Measurements from ENCODE around the gene SLC7A6. TPM values are rescaled to one million over a fixed set of nuclear protein-coding genes. Genes with fewer than 3 reads are reported as not detected.

Gene SLC7A6
- total and polyA plus RNA-seq, 2 of the 13 experiments (the other 11 are each of a cell fraction or from before 2014, with no cell fraction given): 35.8 to 70.8 TPM

- no peak for TF ChIP-seq ZNF142 (CRISPR knock-in tag; IDR thresholded peaks at IDR 0.05)
- no peak for TF ChIP-seq CEBPZ (IDR thresholded peaks at IDR 0.05; ENCODE audit: low read length)
- no peak for TF ChIP-seq PLRG1 (conservative IDR thresholded peaks at IDR 0.05)
- no peak for TF ChIP-seq ZKSCAN8 (CRISPR knock-in tag; IDR thresholded peaks at IDR 0.05; ENCODE audit: borderline replicate concordance)
- no peak for TF ChIP-seq SRSF1 (optimal IDR thresholded peaks at IDR 0.05; ENCODE audit: low read depth, low read length)
- no peak for TF ChIP-seq ZNF234 (CRISPR knock-in tag; conservative IDR thresholded peaks at IDR 0.05)
- TF ChIP-seq ZC3H13 (CRISPR knock-in tag; IDR thresholded peaks at IDR 0.05): no peak
- no peak for TF ChIP-seq BCLAF1 (IDR thresholded peaks at IDR 0.05)
- no peak for TF ChIP-seq MIXL1 (CRISPR knock-in tag; IDR thresholded peaks at IDR 0.05)
- no peak for TF ChIP-seq CHD4 (IDR thresholded peaks at IDR 0.05; ENCODE audit: borderline replicate concordance, low read length)
- TF ChIP-seq ZNF83 (CRISPR knock-in tag; IDR thresholded peaks at IDR 0.05; ENCODE audit: borderline replicate concordance): no peak
- no peak for TF ChIP-seq NRL (CRISPR knock-in tag; IDR thresholded peaks at IDR 0.05; ENCODE audit: borderline replicate concordance)
- TF ChIP-seq CREM (IDR thresholded peaks at IDR 0.05): peak; percentile 37
- TF ChIP-seq CREM (CRISPR knock-in tag; IDR thresholded peaks at IDR 0.05): no peak
- TF ChIP-seq TRIM22 (IDR thresholded peaks at IDR 0.05): no peak
Observed at GRCh38 chr16:68328151-68328859, 64.0 kb downstream of the SLC7A6 start (continued).
